SU-DHL-6 (cell line): ENCODE measurements around the gene ATP5F1E.
A peak's percentile ranks its signal among the peaks of the same experiment; 100 is the strongest.

ENCODE experiments used
- H2AFZ ChIP-seq: fragments of 200-600 bp; sonication (generic); 2 replicates; pipeline ENCODE4 v1.6.1; 2014; ENCODE audit warnings: low read depth, mild to moderate bottlenecking, moderate library complexity, mixed read lengths, antibody characterized with exemption, low read length; ENCODE audit not compliant: severe bottlenecking
- H3F3A ChIP-seq: fragments of 200-600 bp; shearing (Covaris generic); 2 replicates; pipeline ENCODE4 v1.6.0; 2016; ENCODE audit warnings: antibody characterized with exemption, mild to moderate bottlenecking; ENCODE audit not compliant: insufficient read depth
- H3K27ac ChIP-seq: fragments of 200-600 bp; sonication (generic); 2 replicates; pipeline ENCODE4 v1.5.1; 2016; ENCODE audit warnings: low read depth, mild to moderate bottlenecking, low read length, moderate library complexity, mixed read lengths
- H3K27me3 ChIP-seq: fragments of 200-600 bp; sonication (generic), shearing (Covaris generic); 2 replicates; pipeline ENCODE4 v1.6.0; 2014; ENCODE audit warnings: mild to moderate bottlenecking, low read length
- H3K36me3 ChIP-seq: fragments of 200-600 bp; sonication (generic); 2 replicates; pipeline ENCODE4 v1.6.1; 2014; ENCODE audit warnings: mild to moderate bottlenecking, low read length, mixed read lengths
- H3K4me2 ChIP-seq: fragments of 300-600, 200-600 bp; shearing (Covaris generic), sonication (generic); 2 replicates; pipeline ENCODE4 v1.6.0; 2014; ENCODE audit warnings: low read length, low read depth, mild to moderate bottlenecking; ENCODE audit not compliant: poor library complexity, severe bottlenecking
- H3K4me3 ChIP-seq: fragments of 200-600 bp; sonication (generic); 2 replicates; pipeline ENCODE4 v1.5.1; 2014; ENCODE audit warnings: antibody characterized with exemption, low read length, mild to moderate bottlenecking, mixed read lengths; ENCODE audit not compliant: insufficient read depth, poor library complexity, severe bottlenecking
- H3K79me2 ChIP-seq: fragments of 200-600 bp; sonication (generic); 2 replicates; pipeline ENCODE4 v1.6.1; 2014; ENCODE audit warnings: mild to moderate bottlenecking, low read length, moderate library complexity; ENCODE audit not compliant: insufficient read depth
- H3K9ac ChIP-seq: fragments of 200-600 bp; sonication (generic); 2 replicates; pipeline ENCODE4 v1.7.0; 2014; ENCODE audit warnings: mild to moderate bottlenecking, low read length
- H3K9me2 ChIP-seq: fragments of 200-600 bp; sonication (generic); replicated peaks from 2 replicates; pipeline ENCODE4 v1.6.1; 2014; ENCODE audit warnings: low read length; ENCODE audit not compliant: insufficient read depth
- H3K9me3 ChIP-seq: fragments of 200-600 bp; sonication (generic); 2 replicates; pipeline ENCODE4 v1.6.1; 2014; ENCODE audit warnings: low read length, mixed read lengths; ENCODE audit not compliant: insufficient read depth
- H4K20me1 ChIP-seq: fragments of 200-600 bp; sonication (generic); 2 replicates; pipeline ENCODE4 v1.6.1; 2014; ENCODE audit warnings: low read depth, mild to moderate bottlenecking, antibody characterized with exemption, low read length, moderate library complexity, mixed read lengths
- CTCF ChIP-seq: fragments of 200-600 bp; sonication (generic); IDR thresholded peaks from one replicate; pipeline ENCODE4 v1.5.1; 2017; ENCODE audit warnings: antibody characterized with exemption, mild to moderate bottlenecking, low read length, moderate library complexity; ENCODE audit not compliant: insufficient read depth, poor library complexity, severe bottlenecking
- EZH2phosphoT487 ChIP-seq: fragments of 200-600 bp; sonication (generic), shearing (Covaris generic); conservative IDR thresholded peaks from 2 replicates; pipeline ENCODE4 v1.6.1; 2018; ENCODE audit warnings: mild to moderate bottlenecking, antibody characterized with exemption, low read length, moderate library complexity, mixed read lengths

Gene ATP5F1E

GRCh38 chr20:59018817-59019216, 13.3 kb downstream of the ATP5F1E start:
- Histone ChIP-seq H3K9ac (no peak overlapping the region), H3K4me2 (no peak overlapping the region), H3K9me3 (no peaks in the 10 kb centered on the region), H4K20me1 (no peaks in the 10 kb centered on the region), H2AFZ (no peak overlapping the region), H3K27me3 (no peaks in the 10 kb centered on the region), H3K79me2 (no peaks in the 10 kb centered on the region), H3K36me3 (no peaks in the 10 kb centered on the region), H3K4me3 (no peak overlapping the region), H3F3A (peaks cover 11% of the 10 kb centered on the region), H3K9me2 (no peaks in the 10 kb centered on the region), H3K27ac (no peak overlapping the region)
- TF ChIP-seq EZH2phosphoT487 (no peak), CTCF (no peak)

- Histone ChIP-seq H3K36me3 (no peaks in the 10 kb centered on the region), H3K9me3 (no peaks in the 10 kb centered on the region), H4K20me1 (no peaks in the 10 kb centered on the region), H3K9ac (no peak overlapping the region), H3K4me3 (no peak overlapping the region), H3K27me3 (no peaks in the 10 kb centered on the region), H3K79me2 (no peaks in the 10 kb centered on the region), H2AFZ (no peak overlapping the region), H3F3A (peaks cover 11% of the 10 kb centered on the region), H3K4me2 (no peak overlapping the region), H3K27ac (peak overlapping the region; percentile 48), H3K9me2 (no peaks in the 10 kb centered on the region)
- TF ChIP-seq EZH2phosphoT487 (no peak), CTCF (no peak)
These were observed 14.5 kb downstream of the ATP5F1E start for GRCh38 chr20:59017493-59018231.

- Histone ChIP-seq H3K36me3 (no peaks in the 10 kb centered on the region), H3K27ac (peak overlapping the region; percentile 48), H4K20me1 (no peaks in the 10 kb centered on the region), H3K4me3 (no peak overlapping the region), H3F3A (peaks cover 11% of the 10 kb centered on the region), H3K9ac (no peak overlapping the region), H3K9me3 (no peaks in the 10 kb centered on the region), H3K9me2 (no peaks in the 10 kb centered on the region), H2AFZ (no peak overlapping the region), H3K27me3 (no peaks in the 10 kb centered on the region), H3K4me2 (peak overlapping the region; percentile 29), H3K79me2 (no peaks in the 10 kb centered on the region)
- TF ChIP-seq CTCF (no peak), EZH2phosphoT487 (no peak)
These were observed 15.2 kb downstream of the ATP5F1E start for GRCh38 chr20:59016795-59017492.
